Forelimb muscle (tissue), 1 donor: Measurements from ENCODE around the gene UBE2O. TPM values are rescaled to one million over a fixed set of nuclear protein-coding genes. Genes with fewer than 3 reads are reported as not detected.

Experiments
- DNase-seq: peaks from one replicate; pipeline ENCODE4 v3.0.0-alpha.2; 2013; ENCODE audit warnings: low read depth
- polyA plus RNA-seq: library from polyadenylated mRNA; unstranded; fragments of 120-200 nt; gene quantifications from one replicate; pipeline ENCODE4 v1.2.1, GENCODE V29; 2013; ENCODE audit not compliant: insufficient read length

The UBE2O gene
- polyA plus RNA-seq, 1 donor = 14.1 TPM

- no peak for DNase-seq
Observed at GRCh38 chr17:76439314-76439928, 13.5 kb downstream of the UBE2O start.

GRCh38 chr17:76438906-76439305, 14.0 kb downstream of the UBE2O start:
- DNase-seq = no peak

GRCh38 chr17:76437467-76438402, 15.2 kb downstream of the UBE2O start:
- DNase-seq = no peak

- no peak for DNase-seq
Observed at GRCh38 chr17:76435751-76436150, 17.2 kb downstream of the UBE2O start.

GRCh38 chr17:76434870-76435269, 18.1 kb downstream of the UBE2O start:
- no peak for DNase-seq

- DNase-seq = no peak
Observed at GRCh38 chr17:76433693-76434092, 19.3 kb downstream of the UBE2O start.

GRCh38 chr17:76432712-76433336, 20.1 kb downstream of the UBE2O start:
- DNase-seq = no peak

- DNase-seq = no peak
Observed at GRCh38 chr17:76432004-76432403, 20.9 kb downstream of the UBE2O start.

GRCh38 chr17:76431509-76431908, 21.4 kb downstream of the UBE2O start:
- DNase-seq = no peak

- no peak for DNase-seq
Observed at GRCh38 chr17:76428511-76428910, 24.4 kb downstream of the UBE2O start.

GRCh38 chr17:76427501-76428231, 25.3 kb downstream of the UBE2O start:
- DNase-seq = no peak

GRCh38 chr17:76426853-76427252, 26.1 kb downstream of the UBE2O start:
- DNase-seq = no peak

GRCh38 chr17:76422860-76423259, 30.1 kb downstream of the UBE2O start:
- no peak for DNase-seq

- DNase-seq = no peak
Observed at GRCh38 chr17:76422406-76422805, 30.5 kb downstream of the UBE2O start.

GRCh38 chr17:76421044-76421407, 31.9 kb downstream of the UBE2O start:
- DNase-seq = no peak

GRCh38 chr17:76420356-76421043, 32.5 kb downstream of the UBE2O start:
- DNase-seq = no peak

- no peak for DNase-seq
Observed at GRCh38 chr17:76419576-76420260, 33.2 kb downstream of the UBE2O start.

- no peak for DNase-seq
Observed at GRCh38 chr17:76417499-76418143, 35.3 kb downstream of the UBE2O start.

- DNase-seq = no peak
Observed at GRCh38 chr17:76416899-76417298, 36.1 kb downstream of the UBE2O start.

GRCh38 chr17:76416457-76416856, 36.5 kb downstream of the UBE2O start:
- no peak for DNase-seq
